GM23248 (cell line): ENCODE measurements around the gene NSA2.

ENCODE experiments used
- EZH2 ChIP-seq: fragments of 200-600 bp; sonication (generic); IDR thresholded peaks from 2 replicates; pipeline ENCODE4 v1.6.1; 2018; ENCODE audit warnings: antibody characterized with exemption, mild to moderate bottlenecking; ENCODE audit not compliant: insufficient read depth, poor library complexity, severe bottlenecking
- EZH2phosphoT487 ChIP-seq: fragments of 200-600 bp; sonication (generic); IDR thresholded peaks from 2 replicates; pipeline ENCODE4 v1.6.1; 2018; ENCODE audit warnings: antibody characterized with exemption, moderate library complexity, mild to moderate bottlenecking, low read depth; ENCODE audit not compliant: insufficient read depth

DNA sequence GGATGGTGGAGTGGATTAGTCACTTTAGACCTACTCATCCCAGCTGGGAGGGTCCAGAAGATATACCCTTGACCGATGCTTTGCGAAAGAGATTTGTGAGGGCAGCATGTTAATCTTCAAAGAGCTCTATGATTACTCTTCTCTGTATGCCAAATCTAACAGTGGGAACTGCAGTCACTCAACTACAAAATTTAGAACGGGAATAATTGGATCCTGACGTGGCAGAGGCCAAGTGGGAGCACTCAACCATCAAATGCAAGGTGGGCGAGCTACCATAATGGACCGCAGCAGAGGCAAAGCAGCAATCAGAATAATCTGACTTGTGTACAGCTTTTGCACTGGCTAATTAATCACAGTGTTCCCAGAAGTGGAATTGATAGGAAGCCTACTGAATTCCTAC, 20.4 kb downstream of the NSA2 start:
- no peak for TF ChIP-seq EZH2phosphoT487
- no peak for TF ChIP-seq EZH2
